RWPE2 (cell line): ENCODE data around the gene INSIG1.

Source experiments
- ATAC-seq: fragments of 200-7000 bp; cut with Tn5 transposase; 3 replicates; pipeline ENCODE4 v1.9.1; 2021; ENCODE audit warnings: low read depth
- DNase-seq: peaks from one replicate; pipeline ENCODE4 v3.0.0-alpha.2; 2020; ENCODE audit warnings: low spot score
- H3K27ac ChIP-seq: fragments of 450-650 bp; 2 replicates; pipeline ENCODE4 v1.5.1; 2017; ENCODE audit warnings: mild to moderate bottlenecking; ENCODE audit not compliant: poor library complexity, severe bottlenecking
- H3K27me3 ChIP-seq: fragments of 250-450 bp; sonication (Bioruptor Pico); 2 replicates; pipeline ENCODE4 v1.5.1; 2021; ENCODE audit warnings: mild to moderate bottlenecking, moderate library complexity; ENCODE audit not compliant: insufficient read depth, poor library complexity, severe bottlenecking
- H3K36me3 ChIP-seq: fragments of 250-450 bp; sonication (Bioruptor Pico); 2 replicates; pipeline ENCODE4 v1.5.1; 2020; ENCODE audit warnings: low read depth, mild to moderate bottlenecking, moderate library complexity
- H3K4me1 ChIP-seq: fragments of 250-450 bp; sonication (Bioruptor Pico); 2 replicates; pipeline ENCODE4 v1.5.1; 2021; ENCODE audit warnings: mild to moderate bottlenecking, moderate library complexity; ENCODE audit not compliant: insufficient read depth, poor library complexity, severe bottlenecking
- H3K4me3 ChIP-seq: fragments of 250-450 bp; sonication (Bioruptor Pico); 2 replicates; pipeline ENCODE4 v1.5.1; 2021; ENCODE audit warnings: mild to moderate bottlenecking, moderate library complexity; ENCODE audit not compliant: severe bottlenecking
- H3K9me3 ChIP-seq: fragments of 250-450 bp; sonication (Bioruptor Pico); 2 replicates; pipeline ENCODE4 v1.5.1; 2021; ENCODE audit warnings: mild to moderate bottlenecking, moderate library complexity; ENCODE audit not compliant: severe bottlenecking
- CTCF ChIP-seq: fragments of 450-650 bp; IDR thresholded peaks from one replicate; pipeline ENCODE4 v1.5.1; 2017; ENCODE audit warnings: mild to moderate bottlenecking, moderate library complexity; ENCODE audit not compliant: poor library complexity, severe bottlenecking

INSIG1 gene

GRCh38 chr7:155327590-155328320 lies 30.1 kb downstream of the INSIG1 start:
- H3K27ac ChIP-seq, result no peak overlapping the region
- no peak for DNase-seq
- peaks cover 6% of the 10 kb centered on the region for H3K9me3 ChIP-seq
- H3K4me3 ChIP-seq, result no peak overlapping the region
- ATAC-seq, result no peak
- H3K27me3 ChIP-seq, result peaks cover 26% of the 10 kb centered on the region
- TF ChIP-seq CTCF, result no peak
- H3K36me3 ChIP-seq, result no peaks in the 10 kb centered on the region
- no peaks in the 10 kb centered on the region for H3K4me1 ChIP-seq

- DNase-seq, result no peak
- ATAC-seq, result no peak
- H3K9me3 ChIP-seq, result no peaks in the 10 kb centered on the region
- H3K27me3 ChIP-seq, result peaks cover 19% of the 10 kb centered on the region
- H3K27ac ChIP-seq, result no peak overlapping the region
- H3K36me3 ChIP-seq, result no peaks in the 10 kb centered on the region
- TF ChIP-seq CTCF, result no peak
- H3K4me3 ChIP-seq, result no peak overlapping the region
- H3K4me1 ChIP-seq, result no peaks in the 10 kb centered on the region
Measured at GRCh38 chr7:155329225-155329624, 31.5 kb downstream of the INSIG1 start.

GRCh38 chr7:155331396-155331795 lies 33.7 kb downstream of the INSIG1 start:
- no peak for TF ChIP-seq CTCF
- Histone ChIP-seq H3K27me3 (peaks cover 13% of the 10 kb centered on the region), H3K36me3 (no peaks in the 10 kb centered on the region), H3K27ac (no peak overlapping the region), H3K4me1 (no peaks in the 10 kb centered on the region), H3K9me3 (no peaks in the 10 kb centered on the region), H3K4me3 (no peak overlapping the region)
- no peak for ATAC-seq
- no peak for DNase-seq

- Histone ChIP-seq H3K27ac (no peak overlapping the region), H3K4me1 (no peaks in the 10 kb centered on the region), H3K9me3 (no peaks in the 10 kb centered on the region), H3K4me3 (no peak overlapping the region), H3K36me3 (no peaks in the 10 kb centered on the region), H3K27me3 (peaks cover 15% of the 10 kb centered on the region)
- DNase-seq (no peak), ATAC-seq (peak; percentile 50)
- no peak for TF ChIP-seq CTCF
Measured at GRCh38 chr7:155333346-155334234, 35.9 kb downstream of the INSIG1 start.
